Thyroid gland (tissue), 4 donors: ENCODE measurements around the gene MC4R. TPM values are rescaled to one million over a fixed set of nuclear protein-coding genes. Genes with fewer than 3 reads are reported as not detected.

Source experiments
- DNase-seq, 2 donors: peaks; one replicate each; pipeline ENCODE4 v3.0.0-alpha.2; 2019
- H3K27ac ChIP-seq, 3 donors: fragments of 200-600 bp; sonication (generic); 1 replicate in 2 of 3; 2 replicates in 1 of 3; pipeline ENCODE4 v1.5.1; 2016 to 2019; ENCODE audit warnings: mild to moderate bottlenecking in 1 of 3, moderate library complexity in 1 of 3
- H3K27me3 ChIP-seq: fragments of 200-600 bp; sonication (generic); one replicate; pipeline ENCODE4 v1.5.1; 2019
- H3K36me3 ChIP-seq, 2 donors: fragments of 200-600 bp; sonication (generic); one replicate each; pipeline ENCODE4 v1.5.1; 2016 to 2019
- H3K4me1 ChIP-seq, 2 donors: fragments of 200-600 bp; sonication (generic); one replicate each; pipeline ENCODE4 v1.5.1; 2017 to 2019
- H3K4me3 ChIP-seq, 3 donors: fragments of 200-600 bp; sonication (generic); replicated peaks in 1 of 3; 1 replicate in 2 of 3; 2 replicates in 1 of 3; pipeline ENCODE4 v1.5.1; 2016; ENCODE audit warnings: mild to moderate bottlenecking in 1 of 3
- H3K9me3 ChIP-seq: fragments of 200-600 bp; sonication (generic); one replicate; pipeline ENCODE4 v1.5.1; 2017
- CTCF ChIP-seq, 6 experiments: fragments of 200-600 bp in 3 of 6; fragments of 450-650 bp in 3 of 6; sonication (generic) in 3 of 6; IDR thresholded peaks; one replicate each; pipeline ENCODE4 v1.5.1; 2016 to 2019; ENCODE audit warnings: antibody characterized with exemption in 6 of 6, mild to moderate bottlenecking in 2 of 6, inconsistent platforms in 1 of 6, moderate library complexity in 1 of 6
- POLR2A ChIP-seq, 2 donors: fragments of 450-650 bp; IDR thresholded peaks; one replicate each; pipeline ENCODE4 v1.6.1; 2017; ENCODE audit warnings: antibody characterized with exemption in 2 of 2, mild to moderate bottlenecking in 2 of 2, moderate library complexity in 1 of 2
- WGBS, 2 donors: methylation state at CpG; one replicate each; pipeline ENCODE4 v1.1.5; 2017; 5-methylcytosine and 5-hydroxymethylcytosine counted together
- intact Hi-C: fragments of 100-400 bp; cut with DNase I; formaldehyde crosslinking; loops from one replicate; pipeline ENCODE4 v1.15.1; 2023
- total RNA-seq, 4 donors: library from RNA; depleted of rRNA; stranded (reverse); fragments of >200 nt; gene quantifications; one replicate each; pipeline ENCODE4 v1.2.3, GENCODE V29; 2016

The MC4R gene
- total RNA-seq, 4 donors from 2014 or later = not detected

GRCh38 chr18:60331890-60332289 is 40.7 kb downstream of the MC4R start:
- WGBS, 2 donors = 79 to 86% methylated on average over 6 of the region's 6 CpGs
- no peak overlapping the region for H3K27ac ChIP-seq
- TF ChIP-seq POLR2A (IDR thresholded peaks at IDR 0.05) (no peak), CTCF (IDR thresholded peaks at IDR 0.05) (no peak)
- no peaks in the 10 kb centered on the region for H3K4me1 ChIP-seq
- DNase-seq = no peak
- no peak overlapping the region for H3K4me3 ChIP-seq
- H3K27me3 ChIP-seq = no peaks in the 10 kb centered on the region
- no peaks in the 10 kb centered on the region for H3K36me3 ChIP-seq
- intact Hi-C loops = no loop called here
- no peaks in the 10 kb centered on the region for H3K9me3 ChIP-seq

GRCh38 chr18:60329131-60329530 is 43.4 kb downstream of the MC4R start:
- Histone ChIP-seq H3K36me3 (no peaks in the 10 kb centered on the region), H3K4me3 (no peak overlapping the region), H3K27me3 (no peaks in the 10 kb centered on the region), H3K27ac (no peak overlapping the region), H3K4me1 (no peaks in the 10 kb centered on the region), H3K9me3 (no peaks in the 10 kb centered on the region)
- DNase-seq = no peak
- TF ChIP-seq POLR2A (IDR thresholded peaks at IDR 0.05) (no peak), CTCF (IDR thresholded peaks at IDR 0.05) (no peak)
- intact Hi-C loops = no loop called here

GRCh38 chr18:60327880-60328279 is 44.7 kb downstream of the MC4R start:
- Histone ChIP-seq H3K9me3 (no peaks in the 10 kb centered on the region), H3K27me3 (no peaks in the 10 kb centered on the region), H3K4me1 (no peaks in the 10 kb centered on the region), H3K27ac (no peak overlapping the region), H3K36me3 (no peaks in the 10 kb centered on the region), H3K4me3 (no peak overlapping the region)
- intact Hi-C loops = no loop called here
- WGBS, 2 donors = 90 to 94% methylated on average over 2 of the region's 2 CpGs
- no peak for DNase-seq
- TF ChIP-seq CTCF (IDR thresholded peaks at IDR 0.05) = no peak
- TF ChIP-seq POLR2A (IDR thresholded peaks at IDR 0.05) = no peak

GRCh38 chr18:60322591-60322990 is 50.0 kb downstream of the MC4R start:
- Histone ChIP-seq H3K27me3 (no peaks in the 10 kb centered on the region), H3K36me3 (no peaks in the 10 kb centered on the region), H3K4me3 (no peak overlapping the region), H3K9me3 (no peaks in the 10 kb centered on the region), H3K27ac (no peak overlapping the region), H3K4me1 (no peaks in the 10 kb centered on the region)
- no peak for DNase-seq
- TF ChIP-seq POLR2A (IDR thresholded peaks at IDR 0.05) = no peak
- no peak for TF ChIP-seq CTCF (IDR thresholded peaks at IDR 0.05)
- intact Hi-C loops = no loop called here
